ENCODE results near the gene GRM4.

GRCh38 chr6:33995309-33996119, 150.4 kb downstream of the GRM4 start:
- TF ChIP-seq CTCF (IDR thresholded peaks at IDR 0.05) (no peak), POLR2A (IDR thresholded peaks at IDR 0.05) (no peak)

Data from heart left ventricle (tissue), 13 donors.